OCI-LY1 (cell line): ENCODE results near the gene SLC2A5.
A peak's percentile ranks its signal among the peaks of the same experiment; 100 is the strongest.

Experiments used
- H2AFZ ChIP-seq: fragments of 200-600 bp; sonication (generic), shearing (Covaris generic); 2 replicates; pipeline ENCODE4 v1.6.0; 2014; ENCODE audit warnings: antibody characterized with exemption, mild to moderate bottlenecking, low read length
- H3F3A ChIP-seq: fragments of 200-600 bp; sonication (generic), shearing (Covaris generic); 2 replicates; pipeline ENCODE4 v1.6.0; 2014; ENCODE audit warnings: mild to moderate bottlenecking, antibody characterized with exemption, low read length, moderate library complexity; ENCODE audit not compliant: insufficient read depth
- H3K27ac ChIP-seq: fragments of 200-600 bp; sonication (generic); 2 replicates; pipeline ENCODE4 v1.5.1; 2014; ENCODE audit warnings: low read length, mixed run types, mild to moderate bottlenecking, low read depth; ENCODE audit not compliant: poor library complexity, severe bottlenecking
- H3K27me3 ChIP-seq: fragments of 200-600 bp; sonication (generic); 2 replicates; pipeline ENCODE4 v1.6.0; 2014; ENCODE audit warnings: antibody characterized with exemption, mild to moderate bottlenecking, low read length, moderate library complexity; ENCODE audit not compliant: insufficient read depth
- H3K36me3 ChIP-seq: fragments of 200-600 bp; sonication (generic); 2 replicates; pipeline ENCODE4 v1.6.1; 2014; ENCODE audit warnings: mild to moderate bottlenecking, antibody characterized with exemption, low read length, moderate library complexity, mixed read lengths; ENCODE audit not compliant: insufficient read depth
- H3K4me1 ChIP-seq: fragments of 200-600 bp; sonication (generic); 2 replicates; pipeline ENCODE4 v1.5.1; 2014; ENCODE audit warnings: mild to moderate bottlenecking, low read length, moderate library complexity; ENCODE audit not compliant: insufficient read depth, severe bottlenecking
- H3K4me2 ChIP-seq: fragments of 200-600 bp; sonication (generic), shearing (Covaris generic); 2 replicates; pipeline ENCODE4 v1.6.1; 2014; ENCODE audit warnings: low read length
- H3K4me3 ChIP-seq: fragments of 200-600 bp; sonication (generic); 2 replicates; pipeline ENCODE4 v1.5.1; 2014; ENCODE audit warnings: low read length, low read depth, mild to moderate bottlenecking, mixed read lengths; ENCODE audit not compliant: poor library complexity, severe bottlenecking
- H3K79me2 ChIP-seq: fragments of 200-600 bp; shearing (Covaris generic); 2 replicates; pipeline ENCODE4 v1.6.1; 2016; ENCODE audit warnings: mixed run types, low read length, mixed read lengths; ENCODE audit not compliant: insufficient read depth
- H3K9ac ChIP-seq: fragments of 200-600 bp; sonication (generic), shearing (Covaris generic); 2 replicates; pipeline ENCODE4 v1.6.1; 2014; ENCODE audit warnings: mild to moderate bottlenecking, low read length, mixed read lengths
- H3K9me2 ChIP-seq: fragments of 200-600 bp; sonication (generic), shearing (Covaris generic); 2 replicates; pipeline ENCODE4 v1.6.1; 2014; ENCODE audit warnings: low read depth, mild to moderate bottlenecking, low read length, mixed read lengths
- H3K9me3 ChIP-seq: fragments of 200-600 bp; shearing (Covaris generic); 2 replicates; pipeline ENCODE4 v1.6.1; 2014; ENCODE audit warnings: low read length, mixed read lengths
- H4K20me1 ChIP-seq: fragments of 200-600 bp; sonication (generic), shearing (Covaris generic); 2 replicates; pipeline ENCODE4 v1.6.0; 2016; ENCODE audit warnings: mild to moderate bottlenecking, low read length; ENCODE audit not compliant: insufficient read depth
- CTCF ChIP-seq: fragments of 200-600 bp; sonication (generic), shearing (Covaris generic); IDR thresholded peaks from 2 replicates; pipeline ENCODE4 v1.5.1; 2017; ENCODE audit warnings: mild to moderate bottlenecking, antibody characterized with exemption, low read length, moderate library complexity, mixed read lengths
- EZH2 ChIP-seq: fragments of 200-600 bp; sonication (generic), shearing (Covaris generic); IDR thresholded peaks from 2 replicates; pipeline ENCODE4 v1.8.0; 2017; ENCODE audit warnings: borderline replicate concordance, mixed run types, mild to moderate bottlenecking, antibody characterized with exemption, low read length, moderate library complexity, mixed read lengths

Gene SLC2A5

GRCh38 chr1:9086045-9086444 lies 16.6 kb upstream of the SLC2A5 start:
- Histone ChIP-seq H3K27ac (peak overlapping the region; percentile 84), H3K4me2 (no peak overlapping the region), H3K9ac (no peak overlapping the region; the same call in 1 of the 2 replicates), H3K79me2 (no peaks in the 10 kb centered on the region), H3K4me3 (no peak overlapping the region), H3K4me1 (peaks cover 49% of the 10 kb centered on the region), H3K36me3 (no peaks in the 10 kb centered on the region; the same call in 1 of the 2 replicates), H3K27me3 (peaks cover 3% of the 10 kb centered on the region; the same call in 1 of the 2 replicates), H3F3A (0 out of 2 replicates have a peak, but pooled peaks cover under 1% of the 10 kb centered on the region), H3K9me2 (no peaks in the 10 kb centered on the region), H3K9me3 (peaks cover 4% of the 10 kb centered on the region; the same call in 1 of the 2 replicates), H4K20me1 (no peaks in the 10 kb centered on the region), H2AFZ (no peak overlapping the region)
- no peak for TF ChIP-seq CTCF
- no peak for TF ChIP-seq EZH2

- Histone ChIP-seq H3K79me2 (no peaks in the 10 kb centered on the region), H3K9me3 (peaks cover 4% of the 10 kb centered on the region; the same call in 1 of the 2 replicates), H3K27ac (peak overlapping the region; percentile 84), H2AFZ (peak overlapping the region; percentile 44; the same call in 1 of the 2 replicates), H3F3A (0 out of 2 replicates have a peak, but pooled peaks cover 6% of the 10 kb centered on the region), H3K4me1 (peaks cover 55% of the 10 kb centered on the region), H3K4me2 (peak overlapping the region; percentile 42; the same call in 1 of the 2 replicates), H3K9me2 (no peaks in the 10 kb centered on the region), H3K9ac (peak overlapping the region; percentile 52; the same call in 1 of the 2 replicates), H3K36me3 (no peaks in the 10 kb centered on the region; the same call in 1 of the 2 replicates), H3K27me3 (peaks cover 3% of the 10 kb centered on the region; the same call in 1 of the 2 replicates), H3K4me3 (peak overlapping the region; percentile 10), H4K20me1 (no peaks in the 10 kb centered on the region)
- no peak for TF ChIP-seq EZH2
- no peak for TF ChIP-seq CTCF
These were observed 16.0 kb upstream of the SLC2A5 start for GRCh38 chr1:9085306-9085940.

GRCh38 chr1:9084906-9085305 lies 15.5 kb upstream of the SLC2A5 start:
- Histone ChIP-seq H3K9me2 (no peaks in the 10 kb centered on the region), H2AFZ (no peak overlapping the region), H3K4me2 (peak overlapping the region; percentile 42), H3K9ac (peak overlapping the region; percentile 52; the same call in 1 of the 2 replicates), H3K79me2 (no peaks in the 10 kb centered on the region), H3K4me1 (peaks cover 61% of the 10 kb centered on the region), H3K9me3 (peaks cover 4% of the 10 kb centered on the region; the same call in 1 of the 2 replicates), H4K20me1 (no peaks in the 10 kb centered on the region), H3F3A (peaks cover 11% of the 10 kb centered on the region; the same call in 1 of the 2 replicates), H3K4me3 (peak overlapping the region; percentile 10), H3K27me3 (peaks cover 3% of the 10 kb centered on the region; the same call in 1 of the 2 replicates), H3K36me3 (no peaks in the 10 kb centered on the region; the same call in 1 of the 2 replicates), H3K27ac (peak overlapping the region; percentile 84)
- TF ChIP-seq EZH2, result no peak
- TF ChIP-seq CTCF, result no peak
